Activated CD4-positive, alpha-beta T cell treated with anti-CD3 and anti-CD28 coated beads for 48 hours (primary cell): ENCODE results near the gene ERC1.

Experiments
- DNase-seq: peaks from one replicate; pipeline ENCODE4 v3.0.0-alpha.2; 2020

Gene ERC1

DNA sequence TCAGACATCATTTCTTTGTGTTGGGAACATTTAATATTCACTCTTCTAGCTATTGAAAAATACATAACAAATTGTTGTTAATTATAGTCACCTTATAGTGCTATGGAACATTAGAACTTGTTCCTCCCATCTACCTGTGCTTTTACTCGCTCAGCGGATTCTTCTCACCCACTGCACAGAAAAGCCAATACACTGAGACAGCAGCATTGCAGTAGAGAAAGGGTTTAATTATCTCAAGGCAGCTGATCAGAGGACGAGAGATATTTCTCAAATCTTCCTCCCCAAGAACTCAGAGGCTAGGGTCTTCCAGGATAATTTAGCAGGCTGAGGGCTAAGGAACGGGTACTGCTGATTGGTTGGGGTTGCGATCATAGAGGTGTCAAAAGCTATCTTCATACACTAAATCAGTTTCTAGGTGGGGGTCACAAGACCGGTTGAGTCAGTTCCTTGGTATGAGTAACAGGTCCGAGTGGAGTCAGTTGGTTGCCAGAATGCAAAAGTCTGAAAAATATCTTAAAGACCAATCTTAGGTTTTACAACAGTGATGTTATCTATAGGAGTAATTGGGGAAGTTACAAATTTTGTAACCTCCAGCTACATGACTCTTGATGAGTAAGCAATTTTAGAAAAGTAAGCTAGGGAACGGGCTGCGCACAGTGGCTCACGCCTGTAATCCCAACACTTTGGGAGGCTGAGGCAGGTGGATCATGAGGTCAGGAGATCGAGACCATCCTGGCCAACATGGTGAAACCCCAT, 430.2 kb downstream of the ERC1 start:
- DNase-seq, result no peak

DNA sequence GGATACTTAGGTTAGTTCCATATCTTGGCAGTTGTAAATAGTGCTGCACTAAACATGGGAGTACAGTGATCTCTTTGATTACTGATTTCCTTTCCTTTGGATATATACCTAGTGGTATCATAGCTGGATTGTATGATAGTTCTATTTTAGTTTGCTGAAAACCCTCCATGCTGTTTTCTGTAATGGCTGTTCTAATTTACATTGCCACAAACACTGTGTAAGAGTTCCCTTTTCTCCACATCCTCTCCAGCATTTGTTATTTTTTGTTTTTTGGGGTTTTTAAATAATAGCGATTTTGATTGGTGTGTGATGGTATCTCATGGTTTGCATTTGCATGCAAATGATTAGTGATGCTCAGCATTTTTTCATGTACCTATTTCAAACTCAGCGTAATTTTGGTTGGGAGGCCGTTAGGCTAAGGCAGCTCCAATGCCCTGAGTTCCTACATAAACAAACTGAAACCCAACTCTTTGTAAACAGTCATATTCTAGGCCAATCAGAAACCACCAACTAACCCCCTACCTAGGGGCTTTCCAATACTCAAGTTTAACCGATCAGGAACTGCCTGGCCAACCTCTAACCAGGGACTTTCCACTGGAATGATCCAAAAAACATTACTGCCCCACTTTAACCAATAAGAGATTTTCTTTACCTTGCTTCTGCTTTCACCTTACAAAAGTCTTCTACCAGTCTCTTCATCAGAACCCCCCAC, 431.7 kb downstream of the ERC1 start:
- DNase-seq, result no peak

DNA sequence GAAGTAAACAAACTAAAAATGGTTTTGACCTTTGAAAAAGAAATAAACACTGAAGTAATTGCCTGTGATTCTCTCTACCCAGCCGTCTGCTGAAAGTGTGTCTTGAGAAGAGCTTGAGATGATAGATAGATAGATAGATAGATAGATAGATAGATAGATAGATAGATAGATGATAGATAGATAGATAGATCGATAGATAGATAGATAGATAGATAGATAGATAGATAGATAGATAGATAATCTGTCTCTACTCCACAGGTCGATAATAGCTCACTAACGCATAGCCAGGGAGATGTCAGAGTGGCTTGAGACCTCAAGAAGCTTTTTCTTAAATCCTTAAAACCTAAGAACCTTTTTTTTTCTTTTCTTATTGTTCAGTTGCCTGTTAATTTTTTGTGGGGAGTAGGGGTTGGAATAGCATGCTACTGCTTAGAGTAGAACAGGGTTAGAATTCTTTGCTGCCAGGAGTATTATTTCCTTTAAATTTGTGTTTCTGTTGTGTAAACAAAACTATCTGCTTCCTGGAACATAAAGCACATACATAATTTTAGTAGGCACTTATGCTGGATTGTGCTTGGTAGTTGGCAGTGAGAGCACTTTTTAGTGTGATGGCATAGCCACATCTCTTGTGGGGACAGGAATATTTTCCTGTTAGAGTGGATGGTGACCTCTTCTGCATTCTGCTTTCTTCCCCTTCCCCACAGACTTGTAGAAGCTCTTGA, 433.8 kb downstream of the ERC1 start:
- DNase-seq, result no peak

DNA sequence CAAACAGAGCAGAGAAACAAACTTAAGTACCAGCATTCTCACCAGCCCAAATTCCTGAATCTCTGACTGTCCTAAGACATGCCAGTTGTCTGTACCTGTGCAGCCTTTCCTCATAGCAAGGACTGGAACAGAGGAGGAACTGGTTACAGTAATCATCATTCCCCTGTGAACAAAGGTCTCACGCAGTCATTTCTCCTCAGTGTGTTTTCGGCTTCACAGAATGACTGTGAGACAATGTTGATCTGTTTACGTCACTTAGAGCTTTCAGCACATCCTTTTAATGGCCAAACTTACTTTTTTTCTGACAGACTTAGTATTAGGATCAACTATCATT, 434.3 kb downstream of the ERC1 start:
- no peak for DNase-seq

DNA sequence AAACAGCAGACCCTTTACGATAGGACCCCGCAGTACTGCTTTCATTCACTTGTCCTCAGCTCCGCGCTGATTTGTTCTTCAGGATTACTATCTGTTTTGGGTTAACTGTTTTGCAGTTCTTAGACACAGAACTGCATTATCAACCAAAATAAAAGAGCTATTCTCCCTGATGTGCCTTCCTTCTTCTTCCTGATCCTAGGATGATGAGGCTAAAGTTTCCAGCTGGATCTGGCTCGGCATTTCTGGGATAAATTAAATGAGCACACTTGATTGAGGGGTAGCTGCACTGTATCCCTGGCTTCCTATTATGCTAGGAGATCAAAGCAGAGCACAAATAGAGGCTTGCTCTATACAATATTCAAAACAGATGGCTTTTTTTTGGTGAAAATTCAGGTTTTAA, 437.6 kb downstream of the ERC1 start:
- no peak for DNase-seq

DNA sequence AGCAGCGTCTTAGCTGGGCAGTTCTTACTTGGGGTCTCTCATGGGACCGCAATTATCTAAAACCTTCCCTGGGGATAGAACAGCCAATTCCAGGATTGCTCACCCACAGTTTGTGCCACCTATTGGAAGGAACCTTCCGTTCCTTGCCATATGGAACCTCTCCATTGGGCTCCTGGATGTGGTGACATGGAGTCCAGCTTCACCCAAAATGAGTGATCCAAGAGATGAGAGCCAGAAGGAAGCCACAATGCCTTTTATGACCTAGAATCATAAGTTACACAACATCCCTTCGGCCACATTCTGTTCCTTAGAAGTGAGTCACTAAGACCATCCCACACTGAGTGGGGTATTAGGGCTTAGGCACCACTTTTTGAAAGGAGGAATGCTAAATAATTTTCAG, 439.0 kb downstream of the ERC1 start:
- DNase-seq, result no peak

DNA sequence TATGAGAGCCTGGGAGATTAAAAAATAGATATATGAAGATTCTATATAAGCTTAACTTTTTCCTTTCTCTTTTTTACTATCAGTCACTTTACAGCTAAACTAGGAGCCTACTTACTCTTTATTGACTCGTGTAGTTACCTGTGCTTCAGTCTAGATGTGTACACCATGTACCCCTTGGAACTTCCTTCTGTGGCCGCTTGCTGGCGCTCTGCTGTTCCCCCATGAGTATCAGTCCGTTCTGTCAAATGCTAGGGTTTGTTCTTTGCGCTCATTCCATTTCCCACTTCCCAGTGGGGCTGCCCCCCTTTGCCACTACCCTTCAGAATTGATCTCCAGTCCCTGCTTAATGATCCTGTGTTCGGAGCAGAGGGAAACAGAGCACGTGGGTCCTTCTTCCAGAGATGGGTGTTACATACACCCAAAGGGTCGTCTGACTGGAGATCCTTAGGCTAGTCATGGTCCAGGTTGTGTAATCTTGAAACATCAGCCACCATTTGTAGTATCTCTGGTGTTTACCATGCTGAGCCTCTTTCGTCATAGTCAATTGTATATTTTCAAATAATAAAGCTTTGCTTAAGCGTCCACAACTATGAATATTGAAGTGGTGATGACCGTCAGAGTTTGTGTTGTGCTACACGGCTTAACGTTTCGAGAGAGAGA, 443.4 kb downstream of the ERC1 start:
- DNase-seq, result no peak

DNA sequence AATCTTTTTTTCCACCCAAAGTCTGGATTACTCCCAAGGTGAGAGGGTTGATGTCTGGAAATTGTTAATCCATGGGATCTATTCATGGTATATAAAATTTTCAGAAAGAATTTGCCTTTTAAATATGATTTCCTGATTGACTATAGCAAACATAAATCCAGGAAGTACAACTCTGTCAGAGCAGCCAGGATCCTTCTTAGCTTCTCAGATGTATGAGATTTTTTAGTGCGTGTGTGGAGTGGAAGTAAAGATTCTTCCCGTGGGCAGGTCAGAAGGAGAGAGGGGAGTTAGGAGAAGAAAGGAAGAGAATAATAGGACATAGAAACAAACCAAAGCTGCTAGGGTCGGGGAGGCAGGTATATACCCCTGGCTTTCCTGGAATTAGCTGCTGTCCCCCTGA, 444.0 kb downstream of the ERC1 start:
- no peak for DNase-seq

DNA sequence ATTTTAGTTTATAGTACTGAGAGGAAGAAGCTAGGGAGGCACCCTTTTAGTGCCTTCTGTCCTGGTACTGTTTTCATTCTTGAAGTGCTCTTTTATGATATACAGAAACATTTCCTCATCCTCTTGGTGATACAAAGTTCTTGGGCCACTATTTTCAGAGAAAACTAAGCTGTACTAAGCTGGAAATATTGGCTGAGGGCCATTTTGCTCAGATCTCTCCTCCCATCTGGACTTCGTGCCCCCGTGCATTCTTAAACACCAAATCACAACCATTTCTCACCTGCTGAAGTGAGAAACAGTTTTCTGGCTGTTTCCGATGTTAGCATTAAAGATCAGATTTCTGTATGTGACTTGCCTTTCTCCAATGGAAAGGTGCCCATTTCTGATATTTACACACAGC, 444.4 kb downstream of the ERC1 start:
- DNase-seq, result no peak

DNA sequence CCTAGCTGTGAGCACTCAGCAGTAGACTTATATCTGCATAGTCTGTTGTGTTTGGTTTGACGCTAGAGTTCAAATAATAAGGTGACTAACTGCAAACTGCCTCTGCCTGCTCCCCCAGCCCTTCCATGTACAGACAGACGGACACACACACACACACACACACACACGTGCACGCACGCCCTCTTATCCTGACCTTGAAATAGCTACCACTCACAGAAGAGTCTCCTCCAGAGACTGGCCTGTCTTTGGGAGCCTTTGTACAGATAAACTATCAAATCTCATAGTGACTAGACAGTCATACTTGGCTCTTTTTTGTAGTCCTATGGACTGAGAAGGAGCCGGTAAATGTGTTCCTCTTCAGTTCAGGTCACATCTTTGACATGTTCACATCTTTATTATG, 445.0 kb downstream of the ERC1 start:
- DNase-seq, result no peak

DNA sequence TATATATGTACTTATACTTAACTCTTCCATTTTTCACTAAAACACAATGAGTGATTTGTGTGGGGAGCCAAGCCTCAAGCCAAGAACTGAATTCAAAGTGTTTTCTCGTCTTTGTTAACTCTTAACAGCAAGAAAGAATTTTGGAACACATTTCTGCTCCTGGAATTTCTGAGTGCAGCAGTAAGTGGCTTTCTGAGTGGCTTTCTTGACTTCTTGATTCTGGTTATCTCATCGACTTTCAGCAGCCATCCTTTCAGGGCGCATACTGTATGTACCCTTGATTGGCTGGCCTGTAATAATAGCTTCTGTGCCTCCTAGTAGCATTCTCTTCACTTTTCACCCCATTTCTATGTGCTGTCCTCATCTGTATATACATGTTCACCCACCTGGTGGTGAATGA, 446.0 kb downstream of the ERC1 start:
- DNase-seq, result no peak

DNA sequence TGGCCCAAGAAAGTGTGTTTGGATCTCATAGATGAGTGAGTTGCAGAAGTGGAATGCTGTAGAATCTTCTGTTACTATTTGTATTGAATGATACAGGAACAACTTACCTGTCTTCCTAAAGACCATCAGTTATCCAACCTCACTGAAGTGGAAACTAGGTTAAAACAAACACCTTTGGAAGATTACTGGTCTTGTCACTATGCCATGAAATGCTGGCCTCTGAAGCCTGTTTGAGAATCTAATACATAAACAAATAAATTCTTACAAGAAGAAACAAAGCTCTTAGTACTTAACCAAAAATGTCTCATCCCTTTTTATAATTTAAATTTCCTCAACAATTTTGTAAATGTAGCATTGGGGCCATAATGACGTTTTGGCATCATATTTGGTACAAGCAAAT, 448.2 kb downstream of the ERC1 start:
- DNase-seq, result no peak

DNA sequence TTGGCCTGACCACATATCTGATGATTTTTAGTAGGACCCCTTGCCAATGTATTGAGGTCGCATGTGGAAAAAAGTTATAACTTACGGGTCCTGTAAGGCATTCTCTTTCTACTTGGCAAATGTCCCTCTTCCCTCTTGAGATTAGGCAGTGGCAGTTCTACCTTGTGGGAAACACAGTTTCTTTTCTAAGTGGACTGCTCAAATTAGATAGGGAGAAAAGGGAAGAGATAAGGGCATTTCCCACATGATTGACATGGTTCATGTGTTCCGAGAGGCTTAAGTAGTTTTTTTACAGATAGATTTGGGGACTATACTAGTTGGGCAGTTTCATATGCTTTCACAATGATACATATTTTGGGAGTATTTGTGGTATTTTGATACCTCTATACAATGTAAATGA, 448.7 kb downstream of the ERC1 start:
- DNase-seq, result no peak

DNA sequence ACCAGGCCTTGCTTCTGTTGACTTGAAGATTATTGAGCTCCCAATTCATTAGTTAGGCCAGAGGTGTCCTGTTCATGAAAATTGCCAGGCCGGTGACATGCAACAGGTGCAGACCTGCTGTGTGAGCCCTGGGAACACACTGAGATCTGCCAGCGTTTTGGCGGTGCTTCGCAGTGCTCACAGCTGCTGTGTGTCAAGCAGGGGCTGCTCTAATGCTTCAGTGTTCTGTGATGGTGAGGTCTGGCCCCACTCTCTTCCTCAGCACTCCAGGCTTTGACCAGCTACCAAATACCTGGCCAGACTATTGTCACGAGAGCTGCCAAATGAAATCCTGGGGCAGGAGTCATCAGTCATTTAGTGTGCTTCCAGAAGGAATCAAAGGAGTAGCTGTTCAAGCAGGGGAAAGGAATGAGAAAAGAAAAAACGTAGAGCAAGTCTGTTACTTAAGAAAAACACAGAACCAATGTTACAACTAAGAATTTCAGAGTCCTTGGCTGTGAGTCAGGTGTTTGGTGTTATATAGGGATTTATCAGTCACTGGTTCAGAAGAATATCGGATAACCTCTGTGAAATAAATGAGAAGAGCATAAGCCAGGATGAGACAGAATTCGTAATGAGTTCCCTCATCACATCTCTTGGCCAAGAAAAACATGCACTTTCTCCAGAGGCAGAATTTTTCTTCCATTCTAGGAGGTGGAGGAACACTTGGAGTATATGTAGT, 452.6 kb downstream of the ERC1 start:
- DNase-seq, result no peak

DNA sequence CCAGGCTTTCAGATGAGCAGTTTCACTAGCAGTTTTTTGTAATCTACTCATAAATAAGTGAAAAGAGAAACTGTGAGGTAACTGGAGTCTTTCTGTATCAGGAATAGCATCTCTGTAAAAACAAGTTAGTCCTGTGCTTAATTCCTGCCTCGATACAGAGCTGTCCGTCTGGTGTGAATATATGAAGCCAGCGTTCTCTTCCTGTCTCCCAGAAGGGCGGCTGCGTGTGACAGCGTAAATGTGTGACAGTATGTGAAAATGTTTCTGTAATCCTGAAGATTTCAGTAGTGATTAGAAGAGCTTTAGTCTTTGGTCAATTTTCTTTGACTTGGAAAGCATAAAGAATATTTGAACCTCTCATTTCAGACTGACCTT, 453.1 kb downstream of the ERC1 start:
- no peak for DNase-seq

DNA sequence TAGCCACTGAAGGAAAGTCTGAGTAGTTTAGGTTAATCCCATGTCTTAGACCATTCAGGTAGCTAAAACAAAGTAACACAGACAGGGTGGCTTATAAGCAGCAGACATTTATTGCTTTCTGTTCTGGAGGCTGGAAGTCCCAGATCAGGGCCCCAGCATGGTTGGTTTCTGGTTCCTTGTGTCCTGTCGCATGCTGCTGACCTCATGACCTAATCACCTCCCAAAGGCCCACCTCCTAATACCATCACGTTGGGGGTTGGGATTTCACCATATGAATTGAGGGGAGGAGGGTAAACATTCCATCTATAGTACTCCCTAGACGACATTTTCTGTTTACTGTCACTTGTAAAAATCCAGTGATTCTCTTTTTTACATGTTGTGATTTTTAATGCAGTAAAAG, 454.8 kb downstream of the ERC1 start:
- no peak for DNase-seq

DNA sequence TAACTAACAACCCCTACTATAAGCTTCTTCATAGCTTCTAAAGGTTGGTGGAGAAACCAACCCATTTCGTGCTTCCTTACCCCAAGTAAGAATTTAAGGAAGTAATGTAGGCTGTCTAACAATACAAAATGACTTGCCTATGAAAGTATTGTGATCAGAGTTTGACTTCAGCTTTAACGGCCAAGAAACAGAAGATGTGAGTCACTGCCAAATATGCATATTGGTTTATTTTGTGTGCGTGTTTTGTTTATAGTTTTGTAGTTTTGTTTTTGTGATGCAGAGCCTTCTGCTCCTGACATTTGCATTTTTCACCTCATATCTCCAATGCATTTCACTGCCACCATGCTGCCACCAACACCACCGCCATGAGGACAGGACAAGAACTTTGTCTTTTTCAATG, 457.3 kb downstream of the ERC1 start:
- DNase-seq, result no peak

DNA sequence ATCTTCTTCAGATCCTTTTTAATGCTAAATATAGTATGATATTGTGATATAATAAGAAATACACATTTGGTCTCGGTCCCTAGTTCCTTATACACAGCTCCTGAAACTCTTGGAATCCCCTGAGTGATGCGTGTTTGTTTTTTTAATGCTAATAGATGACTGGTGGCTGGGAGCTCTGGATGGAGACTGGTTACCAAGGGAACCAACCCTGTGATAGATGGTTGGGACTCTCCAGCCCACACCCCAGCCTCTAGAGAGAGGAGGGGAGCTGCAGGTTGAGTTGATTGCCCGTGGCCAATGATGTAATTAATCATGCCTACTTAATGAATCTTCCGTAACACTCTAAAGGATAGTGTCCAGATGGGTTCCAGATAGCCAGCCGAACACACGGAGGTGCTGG, 462.8 kb downstream of the ERC1 start:
- no peak for DNase-seq

DNA sequence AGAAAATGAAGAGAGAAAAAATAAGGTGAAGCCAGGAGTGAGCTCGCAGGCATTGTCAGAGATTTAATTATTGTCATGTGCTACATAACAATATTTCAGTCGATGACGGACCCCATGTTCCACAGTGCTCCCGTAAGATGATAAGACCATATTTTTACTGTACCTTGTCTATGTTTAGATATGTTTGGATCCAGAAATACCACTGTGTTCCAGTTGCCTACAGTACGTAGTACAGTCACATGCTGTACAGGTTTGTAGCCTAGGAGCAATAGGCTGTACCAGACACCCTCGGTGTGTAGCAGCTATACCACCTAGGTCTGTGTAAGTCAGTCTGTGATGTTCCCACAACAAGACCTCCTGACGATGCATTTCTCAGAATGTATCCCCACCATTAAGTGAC, 465.9 kb downstream of the ERC1 start:
- no peak for DNase-seq

DNA sequence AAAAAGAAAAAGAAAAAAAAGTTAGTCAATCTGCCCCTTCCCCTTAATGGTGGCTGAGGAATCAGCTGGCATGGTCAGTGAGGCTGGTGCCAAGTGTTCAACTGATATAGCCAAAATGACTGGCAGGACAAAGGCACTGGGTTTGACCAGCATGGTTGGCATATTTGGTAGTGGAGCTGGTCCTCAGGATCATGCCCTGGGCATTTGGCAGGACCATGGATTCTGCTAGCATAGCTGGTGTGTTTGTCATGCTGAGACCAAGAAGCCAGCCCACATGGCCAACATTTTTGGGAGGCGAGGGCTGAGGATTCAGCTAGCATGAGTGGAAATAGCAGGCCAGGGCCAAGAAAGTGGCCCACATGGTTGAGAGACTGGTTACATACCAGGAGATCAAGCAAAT, 466.9 kb downstream of the ERC1 start:
- no peak for DNase-seq

DNA sequence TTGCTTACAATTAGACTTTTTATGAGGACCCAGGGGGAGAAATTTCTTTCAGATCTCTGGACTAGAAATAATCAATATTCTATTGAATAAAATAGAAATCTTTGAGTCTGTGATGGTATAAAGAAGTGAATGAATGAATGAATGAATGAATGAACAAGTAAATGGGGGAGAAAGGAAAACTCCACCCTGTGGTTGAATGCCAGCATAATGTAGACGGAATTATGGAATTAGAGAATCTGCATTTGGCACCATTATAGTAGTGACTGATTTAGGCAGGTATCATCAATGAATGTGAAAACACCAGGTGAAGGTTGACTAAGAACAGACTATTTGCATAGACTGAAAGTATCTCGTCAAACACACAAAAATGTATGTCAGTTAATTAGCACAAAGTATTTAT, 468.3 kb downstream of the ERC1 start:
- no peak for DNase-seq

DNA sequence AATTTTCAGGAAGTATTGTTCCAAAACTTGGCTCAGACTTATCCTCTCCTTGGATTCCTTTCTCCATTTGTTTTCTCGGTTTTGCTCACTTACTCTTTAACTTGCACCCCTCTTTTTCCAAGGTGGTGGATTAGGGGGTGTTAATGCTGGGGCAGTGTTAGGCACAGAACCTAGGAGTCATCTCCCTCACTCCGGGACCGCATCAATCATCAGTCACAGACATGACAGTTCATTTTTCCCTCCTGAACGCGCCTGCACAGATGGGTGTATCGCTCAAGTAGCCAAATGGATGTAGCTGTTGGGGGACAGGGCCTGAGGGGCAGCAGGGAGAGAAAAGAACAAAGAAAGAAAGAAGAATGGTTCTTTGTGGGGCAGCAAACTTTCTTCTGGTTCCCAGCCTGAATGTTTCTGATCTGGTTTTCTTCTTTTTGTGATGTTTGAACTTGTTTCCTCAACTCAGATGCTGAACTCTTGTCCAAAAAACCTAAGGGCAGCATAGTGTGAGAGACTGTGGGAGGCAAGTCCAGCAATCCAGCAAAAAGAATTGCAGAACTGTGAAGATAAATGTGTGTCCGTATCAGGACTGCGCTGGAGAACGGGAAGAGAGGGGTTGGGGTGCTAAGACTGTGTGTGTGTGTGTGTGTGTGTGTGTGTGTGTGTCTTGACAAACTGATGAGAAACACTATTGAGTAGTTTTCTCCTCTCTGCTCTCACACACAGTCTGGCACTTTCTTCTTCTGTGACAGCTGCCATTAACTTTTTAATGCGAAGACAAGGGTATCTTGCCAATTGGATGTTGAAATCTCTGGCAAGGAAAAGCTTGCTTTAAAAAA, 472.3 kb downstream of the ERC1 start:
- DNase-seq, result no peak
